ENCODE measurements around the gene KRTAP12-3.

GRCh38 chr21:44614961-44615391 lies 42.8 kb upstream of the KRTAP12-3 start:
- TF ChIP-seq, protein P1, sequence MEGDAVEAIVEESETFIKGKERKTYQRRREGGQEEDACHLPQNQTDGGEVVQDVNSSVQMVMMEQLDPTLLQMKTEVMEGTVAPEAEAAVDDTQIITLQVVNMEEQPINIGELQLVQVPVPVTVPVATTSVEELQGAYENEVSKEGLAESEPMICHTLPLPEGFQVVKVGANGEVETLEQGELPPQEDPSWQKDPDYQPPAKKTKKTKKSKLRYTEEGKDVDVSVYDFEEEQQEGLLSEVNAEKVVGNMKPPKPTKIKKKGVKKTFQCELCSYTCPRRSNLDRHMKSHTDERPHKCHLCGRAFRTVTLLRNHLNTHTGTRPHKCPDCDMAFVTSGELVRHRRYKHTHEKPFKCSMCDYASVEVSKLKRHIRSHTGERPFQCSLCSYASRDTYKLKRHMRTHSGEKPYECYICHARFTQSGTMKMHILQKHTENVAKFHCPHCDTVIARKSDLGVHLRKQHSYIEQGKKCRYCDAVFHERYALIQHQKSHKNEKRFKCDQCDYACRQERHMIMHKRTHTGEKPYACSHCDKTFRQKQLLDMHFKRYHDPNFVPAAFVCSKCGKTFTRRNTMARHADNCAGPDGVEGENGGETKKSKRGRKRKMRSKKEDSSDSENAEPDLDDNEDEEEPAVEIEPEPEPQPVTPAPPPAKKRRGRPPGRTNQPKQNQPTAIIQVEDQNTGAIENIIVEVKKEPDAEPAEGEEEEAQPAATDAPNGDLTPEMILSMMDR (IDR thresholded peaks at IDR 0.05; ENCODE audit: borderline replicate concordance, extremely low read depth, low read length, poor library complexity, severe bottlenecking), result no peak
- TF ChIP-seq EZH2 (IDR thresholded peaks at IDR 0.05; ENCODE audit: borderline replicate concordance, low read depth, low read length, severe bottlenecking), result no peak

All from DND-41 (cell line).